GM21367 (cell line): Measurements from ENCODE around the gene GPR146.

ENCODE experiments used
- ATAC-seq: cut with Tn5 transposase; IDR thresholded peaks from one replicate; pipeline ENCODE4 v1.9.1; 2021; ENCODE audit not compliant: unreplicated experiment

GPR146 gene

GRCh38 chr7:1011297-1012003 lies 32.9 kb upstream of the GPR146 start:
- ATAC-seq, result no peak

GRCh38 chr7:1012004-1012715 lies 32.2 kb upstream of the GPR146 start:
- ATAC-seq, result no peak

GRCh38 chr7:1012716-1013095 lies 31.6 kb upstream of the GPR146 start:
- no peak for ATAC-seq

GRCh38 chr7:1013581-1013980 lies 30.8 kb upstream of the GPR146 start:
- no peak for ATAC-seq

GRCh38 chr7:1014681-1015080 lies 29.7 kb upstream of the GPR146 start:
- no peak for ATAC-seq

- no peak for ATAC-seq
Measured at GRCh38 chr7:1015196-1016121, 28.9 kb upstream of the GPR146 start.

- ATAC-seq, result no peak
Measured at GRCh38 chr7:1016577-1017531, 27.5 kb upstream of the GPR146 start.

GRCh38 chr7:1017586-1018333 lies 26.6 kb upstream of the GPR146 start:
- ATAC-seq, result no peak

- no peak for ATAC-seq
Measured at GRCh38 chr7:1018334-1018695, 26.0 kb upstream of the GPR146 start.

GRCh38 chr7:1019255-1019785 lies 25.0 kb upstream of the GPR146 start:
- ATAC-seq, result no peak

GRCh38 chr7:1019789-1020610 lies 24.3 kb upstream of the GPR146 start:
- no peak for ATAC-seq

- no peak for ATAC-seq
Measured at GRCh38 chr7:1020849-1021251, 23.5 kb upstream of the GPR146 start.

- ATAC-seq, result no peak
Measured at GRCh38 chr7:1021366-1021765, 23.0 kb upstream of the GPR146 start.

GRCh38 chr7:1021931-1022330 lies 22.4 kb upstream of the GPR146 start:
- ATAC-seq, result no peak

GRCh38 chr7:1022356-1022755 lies 22.0 kb upstream of the GPR146 start:
- ATAC-seq, result no peak

- no peak for ATAC-seq
Measured at GRCh38 chr7:1022801-1023465, 21.4 kb upstream of the GPR146 start.

GRCh38 chr7:1024331-1024841 lies 20.0 kb upstream of the GPR146 start:
- peak; percentile 47 for ATAC-seq
